ENCODE data around the gene LMTK2.

The LMTK2 gene

GRCh38 chr7:98222533-98223195, 116.0 kb downstream of the LMTK2 start:
- no peak for DNase-seq

GRCh38 chr7:98223351-98223897, 116.8 kb downstream of the LMTK2 start:
- DNase-seq, result no peak

GRCh38 chr7:98223898-98224700, 117.4 kb downstream of the LMTK2 start:
- no peak for DNase-seq

GRCh38 chr7:98224701-98225181, 118.1 kb downstream of the LMTK2 start:
- DNase-seq, result no peak

GRCh38 chr7:98225913-98226614, 119.4 kb downstream of the LMTK2 start:
- no peak for DNase-seq

GRCh38 chr7:98227939-98228338, 121.3 kb downstream of the LMTK2 start:
- DNase-seq, result no peak

GRCh38 chr7:98228801-98229200, 122.1 kb downstream of the LMTK2 start:
- DNase-seq, result no peak

- no peak for DNase-seq
Observed at GRCh38 chr7:98229441-98229840, 122.8 kb downstream of the LMTK2 start.

GRCh38 chr7:98229991-98230745, 123.5 kb downstream of the LMTK2 start:
- DNase-seq, result no peak

- DNase-seq, result no peak
Observed at GRCh38 chr7:98230746-98231471, 124.2 kb downstream of the LMTK2 start.

GRCh38 chr7:98231493-98232262, 125.0 kb downstream of the LMTK2 start:
- DNase-seq, result no peak

- no peak for DNase-seq
Observed at GRCh38 chr7:98232263-98232585, 125.6 kb downstream of the LMTK2 start.

- no peak for DNase-seq
Observed at GRCh38 chr7:98232799-98233198, 126.1 kb downstream of the LMTK2 start.

GRCh38 chr7:98233219-98234070, 126.8 kb downstream of the LMTK2 start:
- no peak for DNase-seq

- no peak for DNase-seq
Observed at GRCh38 chr7:98234429-98235147, 127.9 kb downstream of the LMTK2 start.

- DNase-seq, result no peak
Observed at GRCh38 chr7:98235901-98236300, 129.2 kb downstream of the LMTK2 start.

GRCh38 chr7:98236355-98237185, 129.9 kb downstream of the LMTK2 start:
- no peak for DNase-seq

GRCh38 chr7:98238076-98238475, 131.4 kb downstream of the LMTK2 start:
- no peak for DNase-seq

GRCh38 chr7:98238976-98239375, 132.3 kb downstream of the LMTK2 start:
- DNase-seq, result no peak

Data from activated CD4-positive, alpha-beta T cell treated with anti-CD3 and anti-CD28 coated beads for 1 hour (primary cell).